HG02678 (cell line): ENCODE data around the gene SLIT1.

Experiments used
- ATAC-seq: cut with Tn5 transposase; IDR thresholded peaks from one replicate; pipeline ENCODE4 v1.9.1; 2021; ENCODE audit warnings: mild to moderate bottlenecking, moderate library complexity; ENCODE audit not compliant: unreplicated experiment

SLIT1 gene

DNA sequence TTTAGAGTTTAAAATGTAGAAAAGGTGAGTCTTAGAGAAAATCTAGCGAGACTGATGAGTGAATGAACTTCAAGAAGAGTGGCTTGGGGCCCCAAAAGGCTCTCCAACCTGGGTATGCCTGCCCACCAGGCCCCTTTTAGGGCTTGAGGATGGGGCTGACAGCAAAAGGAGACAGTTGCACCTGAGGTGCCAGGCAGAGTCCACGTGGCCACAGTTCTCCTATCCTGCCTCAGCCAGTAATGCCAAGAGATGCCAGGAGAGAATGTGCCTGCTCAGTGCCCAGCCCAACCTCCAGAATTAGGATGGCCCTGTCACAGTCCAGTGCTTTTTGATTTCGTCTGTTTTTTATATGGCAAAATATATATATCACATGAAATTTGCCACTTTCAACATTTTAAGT, 156.5 kb downstream of the SLIT1 start:
- ATAC-seq: no peak

DNA sequence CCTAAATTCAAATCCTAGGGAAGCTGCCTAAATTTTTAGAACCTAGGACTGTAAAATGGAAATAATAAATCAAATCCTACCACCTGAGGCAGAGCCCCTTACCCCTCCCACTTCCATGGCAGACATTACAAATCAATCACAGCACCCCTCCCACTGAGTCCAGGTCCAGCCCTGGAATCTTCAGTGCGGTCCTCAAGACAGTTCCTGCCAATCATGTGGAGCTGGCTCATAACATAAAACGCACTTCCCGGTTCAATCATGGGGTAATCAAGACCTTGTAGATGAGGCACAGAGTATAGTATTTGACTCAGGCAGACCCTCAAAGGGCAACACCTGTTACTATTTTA, 157.0 kb downstream of the SLIT1 start:
- ATAC-seq: no peak

DNA sequence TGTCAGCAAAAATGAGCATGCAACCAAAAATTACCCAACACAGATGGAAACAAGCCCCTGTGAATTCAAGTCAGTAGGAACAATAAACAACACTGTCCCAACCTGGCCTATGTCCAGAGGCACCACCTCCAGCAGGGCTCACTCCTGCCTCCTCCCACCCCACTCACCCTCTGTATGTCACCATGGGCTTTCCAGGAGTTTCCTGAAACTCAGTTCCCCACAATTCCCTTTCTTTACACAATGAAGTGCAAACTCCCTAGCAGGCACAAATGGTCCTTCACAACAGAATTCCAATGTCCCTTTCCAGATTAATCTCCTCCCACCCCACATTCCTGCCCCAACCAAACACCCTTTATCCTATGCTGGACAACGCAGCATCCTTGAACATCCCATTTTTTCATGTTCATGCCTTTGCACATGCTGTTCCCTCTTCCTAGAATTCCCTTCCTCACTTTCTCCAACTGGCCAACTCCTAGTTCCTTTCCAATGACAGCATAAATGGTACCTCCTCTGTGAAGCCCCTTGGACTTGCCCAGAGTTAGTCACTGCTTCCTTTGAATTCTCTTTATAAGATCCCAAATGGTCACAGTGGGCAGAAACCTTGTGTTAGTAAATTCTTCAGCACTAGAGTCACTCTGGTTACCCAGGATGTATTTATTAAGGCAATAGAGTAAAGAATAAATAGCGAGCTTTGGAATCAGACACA, 157.5 kb downstream of the SLIT1 start:
- no peak for ATAC-seq

- ATAC-seq: no peak
Observed at GRCh38 chr10:97025613-97026242, 160.0 kb downstream of the SLIT1 start.

- no peak for ATAC-seq
Observed at GRCh38 chr10:97024168-97025073, 161.3 kb downstream of the SLIT1 start.

- ATAC-seq: no peak
Observed at GRCh38 chr10:97023401-97024167, 162.2 kb downstream of the SLIT1 start.

GRCh38 chr10:97022616-97023015, 163.1 kb downstream of the SLIT1 start:
- ATAC-seq: no peak

DNA sequence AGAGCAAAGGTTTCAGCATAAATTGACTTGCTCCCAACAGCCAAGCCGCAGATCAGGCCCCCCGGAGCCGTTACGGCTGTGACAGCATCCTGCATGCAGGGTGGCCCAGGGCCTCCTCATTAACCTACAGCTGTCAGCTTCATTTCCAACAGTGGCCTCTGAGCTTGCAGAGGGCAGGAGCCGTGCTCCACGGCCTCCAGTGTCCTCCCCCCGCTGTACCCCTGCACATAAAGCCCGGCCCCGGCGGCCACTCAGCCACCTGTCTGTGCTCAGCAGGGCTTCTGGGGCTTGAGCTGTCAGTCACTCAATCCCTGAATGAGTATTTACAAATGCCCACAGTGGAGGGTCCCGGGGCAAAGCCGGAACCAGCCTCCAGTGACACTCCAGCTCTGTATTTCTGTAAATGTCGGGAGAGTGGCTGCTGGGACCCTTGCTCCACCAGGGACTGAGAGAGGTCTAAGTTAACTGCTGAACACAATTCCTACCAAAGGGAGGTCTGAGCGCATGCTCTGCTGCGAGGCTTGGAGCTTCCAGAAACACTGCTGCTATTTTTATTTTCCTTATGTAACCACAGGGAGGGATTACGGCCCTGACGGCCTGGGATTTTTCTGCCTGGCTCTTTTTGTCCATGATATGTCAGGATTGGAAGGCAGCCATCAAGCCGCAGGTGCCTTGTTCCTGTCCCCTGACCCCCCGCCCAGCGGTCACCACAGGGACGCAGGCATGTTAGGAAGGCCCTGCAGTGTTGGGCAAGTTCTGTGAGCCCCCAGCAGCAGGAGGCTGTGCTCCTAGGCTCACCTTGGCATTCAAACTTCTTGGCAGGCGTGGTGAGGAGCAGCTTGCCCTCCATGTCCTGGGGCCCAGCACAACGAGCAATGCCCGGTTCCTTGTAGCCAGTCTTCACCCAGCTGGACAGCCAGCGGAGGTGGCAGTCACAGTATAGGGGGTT, 165.0 kb downstream of the SLIT1 start:
- ATAC-seq: no peak

DNA sequence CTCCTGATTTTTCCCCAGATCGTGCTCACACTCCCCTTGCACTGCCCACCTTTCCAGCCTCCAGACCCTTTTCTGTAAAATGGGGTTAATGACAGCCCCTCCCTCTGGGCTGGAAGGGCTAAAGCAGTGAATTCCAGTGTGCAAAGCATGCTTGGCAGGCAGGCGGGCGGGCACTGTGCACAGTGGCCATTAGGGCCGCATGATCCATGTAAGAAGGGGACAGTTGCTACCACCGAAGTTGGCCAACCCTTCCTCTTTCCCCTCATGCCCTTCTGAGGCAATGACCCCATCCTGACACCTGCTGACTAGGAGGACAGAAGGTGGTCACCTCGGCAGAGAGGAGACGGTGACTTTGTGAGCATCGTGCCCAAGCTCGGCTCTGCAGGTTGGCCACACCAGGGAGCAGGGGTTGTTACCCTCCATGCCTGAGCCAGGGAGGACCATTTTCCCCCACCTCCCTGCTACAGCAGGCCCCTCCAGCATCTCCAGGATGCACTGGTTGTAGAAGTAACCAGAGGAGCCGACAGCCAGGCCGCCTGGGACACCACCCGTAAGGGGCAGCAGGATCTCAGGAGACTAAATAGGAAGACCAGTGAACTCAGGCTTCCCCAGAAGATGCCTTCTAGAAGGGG, 166.4 kb downstream of the SLIT1 start:
- ATAC-seq: no peak

DNA sequence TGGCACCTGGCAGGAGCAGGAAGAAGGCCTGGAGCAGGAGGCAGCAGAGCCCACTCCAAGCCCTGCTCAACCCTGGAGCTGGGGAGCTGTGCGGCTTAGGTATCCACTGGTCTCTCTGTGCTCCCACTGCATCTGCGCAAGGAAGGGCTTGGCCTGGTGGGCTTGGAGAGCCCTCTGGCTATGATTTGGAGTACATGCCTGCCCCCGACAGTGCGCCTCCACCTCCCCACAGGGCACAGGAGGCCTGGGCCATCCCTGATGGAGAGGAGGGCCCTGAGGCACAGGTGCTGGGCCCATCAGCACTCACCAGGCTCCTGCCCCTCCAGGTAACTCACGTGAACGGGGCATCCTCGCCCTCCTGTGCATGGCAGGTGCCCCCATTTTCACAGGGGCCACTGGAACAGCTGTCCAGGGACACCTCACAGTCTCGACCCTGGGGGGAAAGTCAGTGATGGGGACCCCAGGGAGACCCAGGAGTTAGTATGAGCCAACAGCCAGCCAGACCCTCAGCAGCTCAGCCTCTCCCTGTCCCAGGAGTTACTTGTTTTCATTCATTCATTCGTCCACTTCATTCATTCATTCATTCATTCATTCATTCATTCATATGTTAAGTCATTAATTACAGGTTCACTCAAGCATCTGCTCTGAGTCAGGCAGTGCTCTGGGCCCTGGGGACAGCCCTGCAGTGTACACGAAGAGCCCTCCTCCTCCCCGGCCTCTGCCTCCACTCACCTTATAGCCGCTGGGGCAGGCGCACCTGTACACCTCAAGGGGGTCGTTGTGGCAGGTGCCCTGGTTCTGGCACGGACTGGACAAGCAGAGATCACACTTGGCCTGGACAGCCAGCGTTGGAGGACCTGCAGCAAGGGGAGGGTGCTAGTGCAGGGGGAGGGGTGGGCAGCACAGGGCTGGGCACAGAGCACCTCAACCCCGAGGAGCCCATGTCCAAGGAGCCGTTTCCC, 167.2 kb downstream of the SLIT1 start:
- ATAC-seq: no peak

GRCh38 chr10:97017474-97017903, 168.3 kb downstream of the SLIT1 start:
- no peak for ATAC-seq

GRCh38 chr10:97016728-97017473, 168.9 kb downstream of the SLIT1 start:
- ATAC-seq: peak; percentile 79

- ATAC-seq: no peak
Observed at GRCh38 chr10:97015240-97015639, 170.5 kb downstream of the SLIT1 start.

- no peak for ATAC-seq
Observed at GRCh38 chr10:97013983-97014382, 171.8 kb downstream of the SLIT1 start.

DNA sequence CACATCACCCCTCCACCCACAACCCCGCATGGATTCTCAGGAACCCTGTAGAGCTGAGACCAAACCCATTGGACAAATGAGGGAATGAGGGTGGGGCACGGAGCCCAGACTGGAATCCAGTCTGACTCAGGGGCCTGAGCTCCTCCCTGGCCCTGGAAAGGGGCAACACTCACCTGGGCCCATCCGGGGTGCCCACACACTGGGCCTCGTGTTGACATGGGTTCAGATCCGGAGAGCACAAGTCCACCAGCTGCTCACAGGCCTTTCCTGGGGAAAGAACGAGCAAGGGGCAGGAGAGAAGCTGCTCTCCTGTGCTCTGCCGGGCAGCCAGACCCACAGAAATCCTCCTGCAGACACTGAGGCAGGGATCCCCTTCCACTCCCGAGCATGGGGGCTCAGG, 172.2 kb downstream of the SLIT1 start:
- no peak for ATAC-seq

DNA sequence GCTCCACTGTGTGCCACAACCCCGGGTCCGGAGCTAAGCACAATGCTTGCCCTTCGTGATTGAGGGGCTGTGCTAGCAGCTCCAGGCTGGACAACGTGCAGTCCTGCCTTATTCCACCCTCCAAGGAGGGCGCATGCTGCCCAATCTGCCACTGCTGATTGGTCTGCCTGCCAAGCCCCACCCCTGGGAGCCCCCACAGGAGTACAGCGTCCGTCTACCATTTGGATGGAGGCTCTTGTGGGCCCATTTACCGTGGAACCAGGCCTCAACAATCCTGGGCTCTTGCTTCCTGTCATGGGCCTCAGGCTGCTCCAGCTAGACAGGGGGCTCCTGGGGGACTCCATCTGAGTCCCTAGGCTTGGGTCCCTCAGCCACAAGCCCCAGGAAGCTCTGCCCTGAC, 173.3 kb downstream of the SLIT1 start:
- ATAC-seq: no peak

GRCh38 chr10:97011397-97011796, 174.4 kb downstream of the SLIT1 start:
- no peak for ATAC-seq
